Breast epithelium (tissue), 3 donors: Measurements from ENCODE around the gene TRAFD1.

Experiments used
- POLR2AphosphoS5 ChIP-seq, 3 donors: sonication (generic); formaldehyde crosslinking; IDR thresholded peaks; one replicate each; pipeline ENCODE4 v1.6.1; 2017; ENCODE audit warnings: antibody characterized with exemption in 3 of 3
- TF ChIP-seq, protein P1 (sequence below), 3 donors: fragments of 450-650 bp; IDR thresholded peaks; one replicate each; pipeline ENCODE4 v1.5.1; 2016 to 2017; ENCODE audit warnings: antibody characterized with exemption in 3 of 3, mild to moderate bottlenecking in 3 of 3, moderate library complexity in 3 of 3

DNA sequence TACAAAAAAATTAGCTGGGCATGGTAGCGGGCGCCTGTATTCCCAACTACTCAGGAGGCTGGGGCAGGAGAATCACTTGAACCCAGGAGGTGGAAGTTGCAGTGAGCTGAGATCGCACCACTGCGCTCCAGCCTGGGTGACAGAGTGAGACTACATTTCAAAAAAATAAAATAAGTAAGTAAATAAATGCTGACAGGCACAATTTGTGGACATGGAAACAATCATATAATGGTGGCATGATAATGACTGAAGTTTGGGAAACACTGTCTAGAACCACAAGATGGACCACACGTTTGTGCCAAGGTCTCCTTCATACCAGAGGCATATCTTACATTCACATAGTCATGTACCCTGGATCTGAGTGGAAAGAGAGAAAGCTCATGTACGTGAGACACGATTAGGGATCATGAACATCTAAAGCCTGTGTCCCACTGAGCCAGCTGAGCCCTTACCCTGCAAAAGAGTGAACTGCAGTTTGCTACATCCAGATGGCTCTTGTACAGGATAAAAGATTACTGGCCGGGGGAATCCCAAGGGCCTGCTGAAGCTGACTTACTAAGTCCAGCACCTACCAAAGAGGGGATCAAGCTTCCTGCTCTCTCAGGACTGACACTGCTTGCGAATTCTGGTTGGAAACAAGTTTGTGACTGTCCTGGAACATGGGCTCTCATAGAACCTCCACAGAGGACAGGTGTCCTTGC is 62.9 kb downstream of the TRAFD1 start:
- TF ChIP-seq, protein P1, sequence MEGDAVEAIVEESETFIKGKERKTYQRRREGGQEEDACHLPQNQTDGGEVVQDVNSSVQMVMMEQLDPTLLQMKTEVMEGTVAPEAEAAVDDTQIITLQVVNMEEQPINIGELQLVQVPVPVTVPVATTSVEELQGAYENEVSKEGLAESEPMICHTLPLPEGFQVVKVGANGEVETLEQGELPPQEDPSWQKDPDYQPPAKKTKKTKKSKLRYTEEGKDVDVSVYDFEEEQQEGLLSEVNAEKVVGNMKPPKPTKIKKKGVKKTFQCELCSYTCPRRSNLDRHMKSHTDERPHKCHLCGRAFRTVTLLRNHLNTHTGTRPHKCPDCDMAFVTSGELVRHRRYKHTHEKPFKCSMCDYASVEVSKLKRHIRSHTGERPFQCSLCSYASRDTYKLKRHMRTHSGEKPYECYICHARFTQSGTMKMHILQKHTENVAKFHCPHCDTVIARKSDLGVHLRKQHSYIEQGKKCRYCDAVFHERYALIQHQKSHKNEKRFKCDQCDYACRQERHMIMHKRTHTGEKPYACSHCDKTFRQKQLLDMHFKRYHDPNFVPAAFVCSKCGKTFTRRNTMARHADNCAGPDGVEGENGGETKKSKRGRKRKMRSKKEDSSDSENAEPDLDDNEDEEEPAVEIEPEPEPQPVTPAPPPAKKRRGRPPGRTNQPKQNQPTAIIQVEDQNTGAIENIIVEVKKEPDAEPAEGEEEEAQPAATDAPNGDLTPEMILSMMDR (IDR thresholded peaks at IDR 0.05): no peak
- TF ChIP-seq POLR2AphosphoS5 (IDR thresholded peaks at IDR 0.05): no peak
